ENCODE results near the gene RGL4.

The RGL4 gene

GRCh38 chr22:23742505-23743264 is 51.9 kb downstream of the RGL4 start:
- H3K9ac ChIP-seq (ENCODE audit: low read length) = no peak overlapping the region
- H3K4me3 ChIP-seq (ENCODE audit: low read length) = no peak overlapping the region
- H3K4me1 ChIP-seq (ENCODE audit: control insufficient read depth, insufficient read depth, low read length) = no peaks in the 10 kb centered on the region
- peaks cover 26% of the 10 kb centered on the region for H3K36me3 ChIP-seq (ENCODE audit: control insufficient read depth, insufficient read depth, low read length)
- H3K27ac ChIP-seq (ENCODE audit: low read depth, low read length) = no peak overlapping the region
- no peaks in the 10 kb centered on the region for H3K27me3 ChIP-seq (ENCODE audit: control insufficient read depth, insufficient read depth, low read length)

GRCh38 chr22:23743303-23743705 is 52.5 kb downstream of the RGL4 start:
- H3K27ac ChIP-seq (ENCODE audit: low read depth, low read length) = no peak overlapping the region
- no peaks in the 10 kb centered on the region for H3K4me1 ChIP-seq (ENCODE audit: control insufficient read depth, insufficient read depth, low read length)
- peaks cover 26% of the 10 kb centered on the region for H3K36me3 ChIP-seq (ENCODE audit: control insufficient read depth, insufficient read depth, low read length)
- H3K4me3 ChIP-seq (ENCODE audit: low read length) = no peak overlapping the region
- no peaks in the 10 kb centered on the region for H3K27me3 ChIP-seq (ENCODE audit: control insufficient read depth, insufficient read depth, low read length)
- H3K9ac ChIP-seq (ENCODE audit: low read length) = no peak overlapping the region

GRCh38 chr22:23744001-23744400 is 53.2 kb downstream of the RGL4 start:
- Histone ChIP-seq H3K27me3 (ENCODE audit: control insufficient read depth, insufficient read depth, low read length) (no peaks in the 10 kb centered on the region), H3K9ac (ENCODE audit: low read length) (no peak overlapping the region), H3K27ac (ENCODE audit: low read depth, low read length) (no peak overlapping the region), H3K4me1 (ENCODE audit: control insufficient read depth, insufficient read depth, low read length) (no peaks in the 10 kb centered on the region), H3K36me3 (ENCODE audit: control insufficient read depth, insufficient read depth, low read length) (peaks cover 26% of the 10 kb centered on the region), H3K4me3 (ENCODE audit: low read length) (no peak overlapping the region)

GRCh38 chr22:23744485-23744884 is 53.7 kb downstream of the RGL4 start:
- Histone ChIP-seq H3K27ac (ENCODE audit: low read depth, low read length) (no peak overlapping the region), H3K27me3 (ENCODE audit: control insufficient read depth, insufficient read depth, low read length) (no peaks in the 10 kb centered on the region), H3K4me3 (ENCODE audit: low read length) (no peak overlapping the region), H3K36me3 (ENCODE audit: control insufficient read depth, insufficient read depth, low read length) (peaks cover 26% of the 10 kb centered on the region), H3K4me1 (ENCODE audit: control insufficient read depth, insufficient read depth, low read length) (no peaks in the 10 kb centered on the region), H3K9ac (ENCODE audit: low read length) (no peak overlapping the region)

- Histone ChIP-seq H3K9ac (ENCODE audit: low read length) (no peak overlapping the region), H3K27me3 (ENCODE audit: control insufficient read depth, insufficient read depth, low read length) (no peaks in the 10 kb centered on the region), H3K27ac (ENCODE audit: low read depth, low read length) (no peak overlapping the region), H3K36me3 (ENCODE audit: control insufficient read depth, insufficient read depth, low read length) (peaks cover 26% of the 10 kb centered on the region), H3K4me3 (ENCODE audit: low read length) (no peak overlapping the region), H3K4me1 (ENCODE audit: control insufficient read depth, insufficient read depth, low read length) (no peaks in the 10 kb centered on the region)
These were observed 55.0 kb downstream of the RGL4 start for GRCh38 chr22:23745791-23746190.

All from rectal smooth muscle tissue (tissue), 1 donor.